ENCODE results near the gene EIF4E2.

The EIF4E2 gene

GRCh38 chr2:232551250-232551638 is 755 bp downstream of the EIF4E2 start:
- Histone ChIP-seq H3K36me3 (peaks cover 1 to 8% (median 2%) of the 10 kb centered on the region in 3 donors), H3K27ac (peak overlapping the region; percentile 94 to 99), H3K4me3 (peak overlapping the region; percentile 83 to 95), H3K27me3 (no peaks in the 10 kb centered on the region), H3K4me1 (peaks cover 0 to 37% (median 16%) of the 10 kb centered on the region in 4 donors), H3K9me3 (no peaks in the 10 kb centered on the region)
- intact Hi-C loops (cut with DNase I; ENCODE audit: low total_unique reads): no loop called here
- DNase-seq: no peak
- TF ChIP-seq, protein P1, sequence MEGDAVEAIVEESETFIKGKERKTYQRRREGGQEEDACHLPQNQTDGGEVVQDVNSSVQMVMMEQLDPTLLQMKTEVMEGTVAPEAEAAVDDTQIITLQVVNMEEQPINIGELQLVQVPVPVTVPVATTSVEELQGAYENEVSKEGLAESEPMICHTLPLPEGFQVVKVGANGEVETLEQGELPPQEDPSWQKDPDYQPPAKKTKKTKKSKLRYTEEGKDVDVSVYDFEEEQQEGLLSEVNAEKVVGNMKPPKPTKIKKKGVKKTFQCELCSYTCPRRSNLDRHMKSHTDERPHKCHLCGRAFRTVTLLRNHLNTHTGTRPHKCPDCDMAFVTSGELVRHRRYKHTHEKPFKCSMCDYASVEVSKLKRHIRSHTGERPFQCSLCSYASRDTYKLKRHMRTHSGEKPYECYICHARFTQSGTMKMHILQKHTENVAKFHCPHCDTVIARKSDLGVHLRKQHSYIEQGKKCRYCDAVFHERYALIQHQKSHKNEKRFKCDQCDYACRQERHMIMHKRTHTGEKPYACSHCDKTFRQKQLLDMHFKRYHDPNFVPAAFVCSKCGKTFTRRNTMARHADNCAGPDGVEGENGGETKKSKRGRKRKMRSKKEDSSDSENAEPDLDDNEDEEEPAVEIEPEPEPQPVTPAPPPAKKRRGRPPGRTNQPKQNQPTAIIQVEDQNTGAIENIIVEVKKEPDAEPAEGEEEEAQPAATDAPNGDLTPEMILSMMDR (IDR thresholded peaks at IDR 0.05): no peak

DNA sequence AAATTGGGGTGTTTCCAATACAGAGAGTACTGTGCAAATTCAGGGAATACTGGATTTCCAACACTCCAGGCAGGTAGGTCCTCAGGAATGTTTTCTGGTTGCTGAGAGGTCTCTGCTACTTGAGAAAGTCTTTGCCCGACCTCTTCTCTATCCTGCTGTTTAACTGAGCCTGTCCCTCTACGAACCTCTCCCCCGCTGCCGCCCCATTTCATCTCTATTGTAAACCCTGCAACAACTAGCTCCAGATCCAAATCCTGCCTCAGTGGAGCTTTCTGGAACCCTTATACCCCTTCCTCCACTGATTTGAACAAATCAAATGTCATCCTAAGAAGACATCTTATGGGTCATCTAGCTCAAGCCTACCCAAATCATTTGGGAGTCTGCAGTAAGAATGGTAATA is 1.3 kb downstream of the EIF4E2 start:
- DNase-seq: no peak
- H3K27ac ChIP-seq: peak overlapping the region in 1 of 2 donors; percentile 94
- no peaks in the 10 kb centered on the region for H3K9me3 ChIP-seq

GRCh38 chr2:232556426-232556825 is 5.9 kb downstream of the EIF4E2 start:
- Histone ChIP-seq H3K36me3 (peaks cover 40 to 50% (median 42%) of the 10 kb centered on the region in 3 donors), H3K9me3 (no peaks in the 10 kb centered on the region), H3K27me3 (no peaks in the 10 kb centered on the region), H3K27ac (no peak overlapping the region), H3K4me3 (no peak overlapping the region), H3K4me1 (peaks cover 0 to 28% (median 14%) of the 10 kb centered on the region in 4 donors)
- TF ChIP-seq, protein P1 (IDR thresholded peaks at IDR 0.05): no peak
- intact Hi-C loops (cut with DNase I; ENCODE audit: low total_unique reads): no loop called here
- no peak for DNase-seq

More for the DNA sequence above, 1.3 kb downstream of the EIF4E2 start:
- TF ChIP-seq, protein P1 (IDR thresholded peaks at IDR 0.05): no peak
- Histone ChIP-seq H3K4me3 (peak overlapping the region; percentile 83 to 95), H3K27me3 (no peaks in the 10 kb centered on the region), H3K4me1 (peaks cover 0 to 37% (median 16%) of the 10 kb centered on the region in 4 donors), H3K36me3 (peaks cover 7 to 10% (median 7%) of the 10 kb centered on the region in 3 donors)
- intact Hi-C loops (cut with DNase I; ENCODE audit: low total_unique reads): no loop called here

GRCh38 chr2:232562515-232563151 is 12.1 kb downstream of the EIF4E2 start:
- H3K4me3 ChIP-seq: no peak overlapping the region
- H3K4me1 ChIP-seq: no peaks in the 10 kb centered on the region
- no peak for DNase-seq
- TF ChIP-seq, protein P1 (IDR thresholded peaks at IDR 0.05): no peak
- no peak overlapping the region for H3K27ac ChIP-seq
- no peaks in the 10 kb centered on the region for H3K27me3 ChIP-seq
- no peaks in the 10 kb centered on the region for H3K9me3 ChIP-seq
- H3K36me3 ChIP-seq: peaks cover 66 to 97% (median 81%) of the 10 kb centered on the region in 3 donors
- intact Hi-C loops (cut with DNase I; ENCODE audit: low total_unique reads): no loop called here

- peaks cover 66 to 97% (median 84%) of the 10 kb centered on the region in 3 donors for H3K36me3 ChIP-seq
- intact Hi-C loops (cut with DNase I; ENCODE audit: low total_unique reads): no loop called here
- DNase-seq: no peak
Observed at GRCh38 chr2:232563580-232563979, 13.1 kb downstream of the EIF4E2 start.

More at GRCh38 chr2:232563580-232563979, 13.1 kb downstream of the EIF4E2 start:
- Histone ChIP-seq H3K27me3 (no peaks in the 10 kb centered on the region), H3K27ac (no peak overlapping the region), H3K4me3 (no peak overlapping the region), H3K4me1 (no peaks in the 10 kb centered on the region), H3K9me3 (no peaks in the 10 kb centered on the region)
- TF ChIP-seq, protein P1 (IDR thresholded peaks at IDR 0.05): no peak

Measured in tibial artery (tissue), 4 donors.